PC-9 (cell line): ENCODE results near the gene INPP4A.

Experiments used
- EZH2 ChIP-seq: fragments of 200-600 bp; sonication (generic); IDR thresholded peaks from 2 replicates; pipeline ENCODE4 v1.8.0; 2017; ENCODE audit warnings: antibody characterized with exemption, low read depth
- TF ChIP-seq, protein P1 (sequence below): fragments of 200-600 bp; sonication (generic); conservative IDR thresholded peaks from 2 replicates; pipeline ENCODE4 v1.6.1; 2017; ENCODE audit warnings: mixed run types, antibody characterized with exemption, mild to moderate bottlenecking, moderate library complexity

DNA sequence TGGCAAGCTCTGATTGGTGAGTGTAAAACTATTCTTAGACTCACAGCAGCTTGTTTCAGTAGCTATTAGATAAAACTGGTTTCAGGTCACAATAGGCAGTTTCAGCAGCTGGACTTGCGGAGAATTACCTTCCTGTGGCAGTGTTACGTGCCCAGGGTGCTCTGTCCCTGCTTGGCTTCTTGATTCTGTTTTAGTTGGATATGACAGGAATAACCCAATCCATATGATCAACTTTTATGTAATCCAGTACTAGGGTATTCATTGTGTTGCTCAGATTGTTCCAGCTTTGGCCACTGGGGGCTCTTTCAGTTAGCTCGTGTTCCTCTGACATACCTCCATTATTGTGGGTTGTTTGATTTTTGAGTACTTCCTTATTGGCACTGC lies 43.1 kb downstream of the INPP4A start:
- TF ChIP-seq, protein P1, sequence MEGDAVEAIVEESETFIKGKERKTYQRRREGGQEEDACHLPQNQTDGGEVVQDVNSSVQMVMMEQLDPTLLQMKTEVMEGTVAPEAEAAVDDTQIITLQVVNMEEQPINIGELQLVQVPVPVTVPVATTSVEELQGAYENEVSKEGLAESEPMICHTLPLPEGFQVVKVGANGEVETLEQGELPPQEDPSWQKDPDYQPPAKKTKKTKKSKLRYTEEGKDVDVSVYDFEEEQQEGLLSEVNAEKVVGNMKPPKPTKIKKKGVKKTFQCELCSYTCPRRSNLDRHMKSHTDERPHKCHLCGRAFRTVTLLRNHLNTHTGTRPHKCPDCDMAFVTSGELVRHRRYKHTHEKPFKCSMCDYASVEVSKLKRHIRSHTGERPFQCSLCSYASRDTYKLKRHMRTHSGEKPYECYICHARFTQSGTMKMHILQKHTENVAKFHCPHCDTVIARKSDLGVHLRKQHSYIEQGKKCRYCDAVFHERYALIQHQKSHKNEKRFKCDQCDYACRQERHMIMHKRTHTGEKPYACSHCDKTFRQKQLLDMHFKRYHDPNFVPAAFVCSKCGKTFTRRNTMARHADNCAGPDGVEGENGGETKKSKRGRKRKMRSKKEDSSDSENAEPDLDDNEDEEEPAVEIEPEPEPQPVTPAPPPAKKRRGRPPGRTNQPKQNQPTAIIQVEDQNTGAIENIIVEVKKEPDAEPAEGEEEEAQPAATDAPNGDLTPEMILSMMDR = peak; percentile 73
- no peak for TF ChIP-seq EZH2
